ENCODE measurements around the gene SPATA4.

The SPATA4 gene

DNA sequence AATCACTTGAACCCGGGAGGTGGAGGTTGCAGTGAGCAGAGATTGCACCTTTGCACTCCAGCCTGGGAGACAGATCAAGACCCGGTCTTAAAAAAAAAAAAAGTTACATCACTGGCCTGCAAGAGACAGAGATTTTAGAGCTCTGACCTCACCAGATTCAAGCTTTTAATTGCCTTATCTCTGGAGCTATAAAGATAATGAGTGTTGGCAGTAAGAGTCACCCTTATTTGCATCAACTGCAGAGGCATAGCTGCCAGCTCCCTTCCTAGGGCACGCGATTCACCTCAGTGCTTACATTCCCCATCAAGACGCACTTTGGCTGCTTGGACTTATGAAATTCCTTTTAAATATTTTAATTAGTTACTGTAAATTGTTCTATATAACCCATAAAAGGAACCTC lies 12.5 kb upstream of the SPATA4 start:
- H3K4me2 ChIP-seq (ENCODE audit: low read depth, low read length, poor library complexity, severe bottlenecking): no peak overlapping the region
- H3K9me3 ChIP-seq (ENCODE audit: insufficient read depth, low read depth, low read length): no peaks in the 10 kb centered on the region
- H3K9ac ChIP-seq (ENCODE audit: low read depth, low read length, poor library complexity, severe bottlenecking): no peak overlapping the region
- H4K20me1 ChIP-seq (ENCODE audit: insufficient read depth, low read length, poor library complexity, severe bottlenecking): no peaks in the 10 kb centered on the region
- no peaks in the 10 kb centered on the region for H3K79me2 ChIP-seq (ENCODE audit: insufficient read depth, low read length)
- no peak overlapping the region for H3K4me3 ChIP-seq (ENCODE audit: low read length, poor library complexity, severe bottlenecking)
- no peak overlapping the region for H2AFZ ChIP-seq (ENCODE audit: low read length)
- no peaks in the 10 kb centered on the region for H3K9me2 ChIP-seq (replicated peaks; ENCODE audit: low read depth, low read length)
- TF ChIP-seq EZH2phosphoT487 (IDR thresholded peaks at IDR 0.05; ENCODE audit: borderline replicate concordance): no peak
- TF ChIP-seq CTCF (conservative IDR thresholded peaks at IDR 0.05; ENCODE audit: low read length): no peak
- no peaks in the 10 kb centered on the region for H3K4me1 ChIP-seq (ENCODE audit: insufficient read depth, low read length, poor library complexity, severe bottlenecking)
- no peaks in the 10 kb centered on the region for H3K27me3 ChIP-seq (ENCODE audit: insufficient read depth, low read length, poor library complexity, severe bottlenecking)
- no peaks in the 10 kb centered on the region for H3K36me3 ChIP-seq (ENCODE audit: insufficient read depth, low read length)
- H3F3A ChIP-seq (ENCODE audit: low read depth): no peaks in the 10 kb centered on the region

DNA sequence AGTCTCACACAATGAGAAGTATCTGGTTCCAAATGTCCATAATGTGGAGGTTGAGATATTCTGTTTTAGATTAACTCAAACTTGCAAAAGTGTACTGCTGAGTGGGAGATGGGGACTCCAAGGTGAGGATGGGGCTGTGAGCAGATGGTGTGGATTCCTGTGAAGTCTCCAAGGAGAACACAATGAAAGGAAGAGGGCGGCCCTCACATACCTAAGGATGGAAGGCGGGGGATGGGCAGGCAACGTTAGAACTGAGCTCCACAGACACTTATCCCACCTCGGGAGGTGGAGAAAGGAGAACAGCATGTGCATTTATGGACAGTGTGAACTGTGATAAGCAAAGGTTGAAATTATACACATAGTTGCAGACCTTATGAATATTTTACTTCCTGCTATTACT lies 9.9 kb upstream of the SPATA4 start:
- no peaks in the 10 kb centered on the region for H3K9me3 ChIP-seq (ENCODE audit: insufficient read depth, low read depth, low read length)
- H3K4me3 ChIP-seq (ENCODE audit: low read length, poor library complexity, severe bottlenecking): no peak overlapping the region
- TF ChIP-seq EZH2phosphoT487 (IDR thresholded peaks at IDR 0.05; ENCODE audit: borderline replicate concordance): no peak
- no peak for TF ChIP-seq CTCF (conservative IDR thresholded peaks at IDR 0.05; ENCODE audit: low read length)
- no peaks in the 10 kb centered on the region for H3F3A ChIP-seq (ENCODE audit: low read depth)
- H3K4me1 ChIP-seq (ENCODE audit: insufficient read depth, low read length, poor library complexity, severe bottlenecking): no peaks in the 10 kb centered on the region
- no peak overlapping the region for H3K4me2 ChIP-seq (ENCODE audit: low read depth, low read length, poor library complexity, severe bottlenecking)
- H3K79me2 ChIP-seq (ENCODE audit: insufficient read depth, low read length): no peaks in the 10 kb centered on the region
- no peaks in the 10 kb centered on the region for H3K36me3 ChIP-seq (ENCODE audit: insufficient read depth, low read length)
- H3K9me2 ChIP-seq (replicated peaks; ENCODE audit: low read depth, low read length): no peaks in the 10 kb centered on the region
- no peaks in the 10 kb centered on the region for H3K27me3 ChIP-seq (ENCODE audit: insufficient read depth, low read length, poor library complexity, severe bottlenecking)
- H3K9ac ChIP-seq (ENCODE audit: low read depth, low read length, poor library complexity, severe bottlenecking): no peak overlapping the region
- H2AFZ ChIP-seq (ENCODE audit: low read length): no peak overlapping the region
- no peaks in the 10 kb centered on the region for H4K20me1 ChIP-seq (ENCODE audit: insufficient read depth, low read length, poor library complexity, severe bottlenecking)

DNA sequence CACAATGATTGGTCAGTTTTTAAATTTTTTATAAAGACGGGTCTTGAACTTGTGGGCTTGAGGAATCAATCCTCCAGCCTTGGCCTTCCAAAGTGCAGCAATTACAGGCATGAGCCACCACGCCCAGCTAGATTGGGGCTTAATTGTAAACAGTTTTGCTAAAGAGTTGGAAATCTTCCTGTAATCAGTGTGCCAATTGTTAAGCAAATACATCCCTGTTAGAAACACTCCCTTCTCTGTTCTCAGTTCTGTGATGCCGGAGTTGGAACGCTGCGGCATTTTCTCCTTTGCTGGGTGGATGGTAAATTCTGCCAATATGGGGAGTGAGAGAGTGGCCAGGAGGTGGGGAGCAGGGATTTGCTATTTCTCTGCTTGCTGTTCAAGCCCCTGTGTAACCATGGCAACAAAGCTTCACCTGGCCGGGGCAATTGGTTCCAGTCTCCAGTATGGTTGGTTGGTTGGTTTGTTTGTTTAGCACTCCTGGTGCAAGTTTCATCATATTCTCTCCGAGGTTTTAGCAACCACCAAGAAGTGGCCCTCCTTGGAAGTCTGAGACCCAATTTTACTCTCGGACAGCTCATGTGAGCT lies 3.0 kb upstream of the SPATA4 start:
- Histone ChIP-seq H3K9ac (ENCODE audit: low read depth, low read length, poor library complexity, severe bottlenecking) (no peak overlapping the region), H3K4me2 (ENCODE audit: low read depth, low read length, poor library complexity, severe bottlenecking) (no peak overlapping the region), H3F3A (ENCODE audit: low read depth) (no peaks in the 10 kb centered on the region), H3K36me3 (ENCODE audit: insufficient read depth, low read length) (no peaks in the 10 kb centered on the region), H3K27me3 (ENCODE audit: insufficient read depth, low read length, poor library complexity, severe bottlenecking) (peaks cover 6% of the 10 kb centered on the region), H3K9me3 (ENCODE audit: insufficient read depth, low read depth, low read length) (no peaks in the 10 kb centered on the region), H3K4me3 (ENCODE audit: low read length, poor library complexity, severe bottlenecking) (no peak overlapping the region), H2AFZ (ENCODE audit: low read length) (no peak overlapping the region), H3K79me2 (ENCODE audit: insufficient read depth, low read length) (no peaks in the 10 kb centered on the region), H3K4me1 (ENCODE audit: insufficient read depth, low read length, poor library complexity, severe bottlenecking) (peaks cover 3% of the 10 kb centered on the region), H4K20me1 (ENCODE audit: insufficient read depth, low read length, poor library complexity, severe bottlenecking) (no peaks in the 10 kb centered on the region), H3K9me2 (replicated peaks; ENCODE audit: low read depth, low read length) (no peaks in the 10 kb centered on the region)
- no peak for TF ChIP-seq CTCF (conservative IDR thresholded peaks at IDR 0.05; ENCODE audit: low read length)
- TF ChIP-seq EZH2phosphoT487 (IDR thresholded peaks at IDR 0.05; ENCODE audit: borderline replicate concordance): no peak
